PC-3 (cell line): Measurements from ENCODE around the gene CHAD. TPM values are rescaled to one million over a fixed set of nuclear protein-coding genes. Genes with fewer than 3 reads are reported as not detected.

Source experiments
- ATAC-seq: fragments of 200-7000 bp; cut with Tn5 transposase; 2 replicates; pipeline ENCODE4 v1.9.1; 2020; ENCODE audit warnings: mild to moderate bottlenecking, moderate library complexity
- BruUV-seq: library from RNA; stranded (reverse); fragments of 400-500 nt; replicated peaks from 2 replicates; lab custom pipeline; 2021; lab: Mats Ljungman, UMichigan
- CTCF ChIA-PET: fragments of 300-600 bp; sonication (Branson Sonifier 250); formaldehyde crosslinking; loops from one replicate; lab custom pipeline; 2022; ENCODE audit warnings: antibody characterized with exemption; lab: Charles Lee
- POLR2A ChIA-PET: fragments of 300-600 bp; sonication (Branson Sonifier 250); formaldehyde crosslinking; loops from one replicate; lab custom pipeline; 2022; ENCODE audit warnings: antibody characterized with exemption; ENCODE audit not compliant: unreplicated experiment; lab: Charles Lee
- DNase-seq: peaks from one replicate; pipeline ENCODE4 v3.0.0-alpha.2; 2015
- H2AFZ ChIP-seq: fragments of 300-600 bp; sonication (generic); 2 replicates; pipeline ENCODE4 v1.6.0; 2016; ENCODE audit warnings: antibody characterized with exemption, low read length
- H3F3A ChIP-seq: fragments of 300-600 bp; sonication (generic); one replicate; pipeline ENCODE4 v1.6.0; 2017; ENCODE audit warnings: antibody characterized with exemption, low read length, control low read depth, mild to moderate bottlenecking; ENCODE audit not compliant: unreplicated experiment
- H3K27ac ChIP-seq: fragments of 300-600 bp; sonication (generic); 2 replicates; pipeline ENCODE4 v1.5.1; 2016; ENCODE audit warnings: mild to moderate bottlenecking, low read length
- H3K27me3 ChIP-seq: fragments of 300-600 bp; sonication (generic); 2 replicates; pipeline ENCODE4 v1.6.1; 2016; ENCODE audit warnings: low read length, mixed read lengths
- H3K36me3 ChIP-seq: fragments of 300-600 bp; sonication (generic); 2 replicates; pipeline ENCODE4 v1.6.1; 2016; ENCODE audit warnings: low read depth, mixed run types, low read length, mixed read lengths
- H3K4me1 ChIP-seq: fragments of 300-600 bp; sonication (generic); 2 replicates; pipeline ENCODE4 v1.5.1; 2016; ENCODE audit warnings: low read length; ENCODE audit not compliant: insufficient read depth
- H3K4me2 ChIP-seq: fragments of 300-600 bp; sonication (generic); 2 replicates; pipeline ENCODE4 v1.6.0; 2016; ENCODE audit warnings: low read length
- H3K4me3 ChIP-seq: fragments of 300-600 bp; sonication (generic); 2 replicates; pipeline ENCODE4 v1.5.1; 2016; ENCODE audit warnings: mild to moderate bottlenecking, low read length, mixed read lengths
- H3K79me2 ChIP-seq: fragments of 300-600 bp; sonication (generic); 2 replicates; pipeline ENCODE4 v1.6.1; 2017; ENCODE audit warnings: low read length, mixed read lengths
- H3K9ac ChIP-seq: fragments of 300-600 bp; sonication (generic); 2 replicates; pipeline ENCODE4 v1.6.0; 2016; ENCODE audit warnings: mild to moderate bottlenecking, low read length
- H3K9me2 ChIP-seq: fragments of 300-600 bp; sonication (generic); replicated peaks from 2 replicates; pipeline ENCODE4 v1.6.1; 2016; ENCODE audit warnings: mixed run types, low read length, mixed read lengths
- H3K9me3 ChIP-seq: fragments of 300-600 bp; sonication (generic); 2 replicates; pipeline ENCODE4 v1.6.1; 2016; ENCODE audit warnings: low read length, mixed read lengths
- H4K20me1 ChIP-seq: fragments of 300-600 bp; sonication (generic); 2 replicates; pipeline ENCODE4 v1.6.1; 2016; ENCODE audit warnings: low read length, mixed read lengths
- EZH2 ChIP-seq: fragments of 300-600 bp; sonication (generic); IDR thresholded peaks from one replicate; pipeline ENCODE4 v1.6.1; 2017; ENCODE audit warnings: antibody characterized with exemption, mild to moderate bottlenecking, low read length; ENCODE audit not compliant: unreplicated experiment
- EZH2phosphoT487 ChIP-seq: fragments of 300-600 bp; sonication (generic); IDR thresholded peaks from 2 replicates; pipeline ENCODE4 v1.6.1; 2018; ENCODE audit warnings: mild to moderate bottlenecking, antibody characterized with exemption, low read length, borderline replicate concordance
- intact Hi-C: fragments of 100-400 bp; cut with micrococcal nuclease; formaldehyde crosslinking; loops from 2 replicates; pipeline ENCODE4 v1.9.0; 2023
- total RNA-seq: library from RNA; depleted of rRNA; stranded (reverse); fragments of >200 nt; gene quantifications from 2 replicates; pipeline ENCODE4 v1.2.3, GENCODE V29; 2014
- TF ChIP-seq, protein P1 (sequence below): fragments of 300-600 bp; sonication (generic); conservative IDR thresholded peaks from 2 replicates; pipeline ENCODE4 v1.5.1; 2017; ENCODE audit warnings: antibody characterized with exemption, low read depth, mild to moderate bottlenecking, low read length

CHAD gene
- total RNA-seq, 1 experiment from 2014 or later, result not detected

GRCh38 chr17:50464736-50465135 is 3.9 kb downstream of the CHAD start:
- Histone ChIP-seq H3K4me1 (peaks cover 11% of the 10 kb centered on the region), H3K36me3 (no peaks in the 10 kb centered on the region), H3K27ac (no peak overlapping the region), H3K27me3 (no peaks in the 10 kb centered on the region), H3K4me2 (no peak overlapping the region), H3K9ac (no peak overlapping the region), H3K4me3 (no peak overlapping the region), H3K9me3 (no peaks in the 10 kb centered on the region), H2AFZ (no peak overlapping the region), H3F3A (no peaks in the 10 kb centered on the region), H4K20me1 (no peaks in the 10 kb centered on the region), H3K79me2 (no peaks in the 10 kb centered on the region), H3K9me2 (no peaks in the 10 kb centered on the region)
- CTCF ChIA-PET, result no interaction called here
- intact Hi-C loops, result no loop called here
- TF ChIP-seq EZH2, result no peak
- TF ChIP-seq, protein P1, sequence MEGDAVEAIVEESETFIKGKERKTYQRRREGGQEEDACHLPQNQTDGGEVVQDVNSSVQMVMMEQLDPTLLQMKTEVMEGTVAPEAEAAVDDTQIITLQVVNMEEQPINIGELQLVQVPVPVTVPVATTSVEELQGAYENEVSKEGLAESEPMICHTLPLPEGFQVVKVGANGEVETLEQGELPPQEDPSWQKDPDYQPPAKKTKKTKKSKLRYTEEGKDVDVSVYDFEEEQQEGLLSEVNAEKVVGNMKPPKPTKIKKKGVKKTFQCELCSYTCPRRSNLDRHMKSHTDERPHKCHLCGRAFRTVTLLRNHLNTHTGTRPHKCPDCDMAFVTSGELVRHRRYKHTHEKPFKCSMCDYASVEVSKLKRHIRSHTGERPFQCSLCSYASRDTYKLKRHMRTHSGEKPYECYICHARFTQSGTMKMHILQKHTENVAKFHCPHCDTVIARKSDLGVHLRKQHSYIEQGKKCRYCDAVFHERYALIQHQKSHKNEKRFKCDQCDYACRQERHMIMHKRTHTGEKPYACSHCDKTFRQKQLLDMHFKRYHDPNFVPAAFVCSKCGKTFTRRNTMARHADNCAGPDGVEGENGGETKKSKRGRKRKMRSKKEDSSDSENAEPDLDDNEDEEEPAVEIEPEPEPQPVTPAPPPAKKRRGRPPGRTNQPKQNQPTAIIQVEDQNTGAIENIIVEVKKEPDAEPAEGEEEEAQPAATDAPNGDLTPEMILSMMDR, result no peak
- no peak for TF ChIP-seq EZH2phosphoT487
- BruUV-seq, result no TSS peak
- DNase-seq (no peak), ATAC-seq (no peak)
- POLR2A ChIA-PET, result no interaction called here

DNA sequence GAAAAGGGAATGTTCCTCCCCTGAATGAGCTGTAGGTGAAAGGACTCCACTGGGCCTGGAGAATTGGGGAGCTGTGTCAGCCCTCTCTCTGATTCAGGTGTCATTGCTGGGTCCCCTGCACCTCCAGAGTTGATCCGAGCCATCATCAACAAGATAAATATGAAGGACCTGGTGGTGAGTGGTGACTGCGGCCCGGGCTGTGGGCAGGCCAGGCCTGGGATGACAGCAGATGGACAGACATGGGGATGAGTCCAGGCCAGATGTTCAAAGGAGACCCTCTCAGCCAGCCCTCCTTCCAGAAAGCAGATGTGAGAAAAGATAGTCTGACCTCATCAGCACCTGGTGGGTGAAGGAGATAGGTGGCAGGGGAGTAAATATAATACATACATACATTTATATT is 4.6 kb downstream of the CHAD start:
- no peak overlapping the region for H3K4me3 ChIP-seq
- CTCF ChIA-PET, result no interaction called here

GRCh38 chr17:50462446-50462845 is 6.2 kb downstream of the CHAD start:
- H2AFZ ChIP-seq, result no peak overlapping the region
- POLR2A ChIA-PET, result interaction anchor here (0.6 kb wide), 1 partner anchor 187 kb away, joined by 3 read pairs; no protein-coding TSS in a partner anchor
- H3K9me2 ChIP-seq, result no peaks in the 10 kb centered on the region
- ATAC-seq, result no peak
- H3K4me1 ChIP-seq, result peaks cover 33% of the 10 kb centered on the region
- H3K36me3 ChIP-seq, result no peaks in the 10 kb centered on the region
- H3F3A ChIP-seq, result no peaks in the 10 kb centered on the region
- H3K9me3 ChIP-seq, result no peaks in the 10 kb centered on the region
- H3K4me3 ChIP-seq, result no peak overlapping the region
- no peak for DNase-seq
- H3K27ac ChIP-seq, result no peak overlapping the region
- H3K4me2 ChIP-seq, result no peak overlapping the region
- H3K27me3 ChIP-seq, result no peaks in the 10 kb centered on the region
- no peaks in the 10 kb centered on the region for H3K79me2 ChIP-seq
- H4K20me1 ChIP-seq, result no peaks in the 10 kb centered on the region
- intact Hi-C loops, result no loop called here
- no TSS peak for BruUV-seq
- no peak overlapping the region for H3K9ac ChIP-seq
- no peak for TF ChIP-seq EZH2phosphoT487
- TF ChIP-seq, protein P1, result no peak
- no peak for TF ChIP-seq EZH2
- CTCF ChIA-PET, result no interaction called here

More for the DNA sequence above, 4.6 kb downstream of the CHAD start:
- Histone ChIP-seq H3K36me3 (no peaks in the 10 kb centered on the region), H4K20me1 (no peaks in the 10 kb centered on the region), H3K9me3 (no peaks in the 10 kb centered on the region), H3K9ac (no peak overlapping the region), H3K4me1 (peaks cover 17% of the 10 kb centered on the region), H2AFZ (no peak overlapping the region), H3K27ac (no peak overlapping the region), H3K4me2 (no peak overlapping the region), H3K79me2 (no peaks in the 10 kb centered on the region), H3F3A (no peaks in the 10 kb centered on the region), H3K9me2 (no peaks in the 10 kb centered on the region), H3K27me3 (no peaks in the 10 kb centered on the region)
- TF ChIP-seq, protein P1, result no peak
- TF ChIP-seq EZH2phosphoT487, result no peak
- no peak for TF ChIP-seq EZH2
- intact Hi-C loops, result no loop called here
- no TSS peak for BruUV-seq
- DNase-seq (no peak), ATAC-seq (no peak)
- POLR2A ChIA-PET, result interaction anchor here (0.7 kb wide), 1 partner anchor 11 kb away, joined by 3 read pairs; no protein-coding TSS in a partner anchor
